Keratinocyte (primary cell): ENCODE data around the gene DCLK2. TPM values are rescaled to one million over a fixed set of nuclear protein-coding genes. Genes with fewer than 3 reads are reported as not detected.

Source experiments
- DNase-seq: peaks from one replicate; pipeline ENCODE4 v3.0.0-alpha.2; 2011; ENCODE audit warnings: low read depth, missing footprints, low spot score
- FAIRE-seq: peaks from 2 replicates; lab custom pipeline; 2011; peaks lifted over from hg19 to GRCh38; lab: Jason Lieb, UNC
- H2AFZ ChIP-seq: 2 replicates; pipeline ENCODE4 v1.6.0; 2012; ENCODE audit warnings: low read length, control low read depth, inconsistent platforms; ENCODE audit not compliant: control insufficient read depth
- H3K27ac ChIP-seq: 2 replicates; pipeline ENCODE4 v1.5.1; 2011; ENCODE audit warnings: low read length; ENCODE audit not compliant: control insufficient read depth, insufficient read depth
- H3K27me3 ChIP-seq: 3 replicates; pipeline ENCODE4 v1.6.0; 2011; ENCODE audit warnings: low read length; ENCODE audit not compliant: control insufficient read depth, insufficient read depth; ENCODE audit errors: extremely low read depth
- H3K36me3 ChIP-seq, 2 experiments: 2 replicates in 1 of 2; 3 replicates in 1 of 2; pipeline ENCODE4 v1.5.1; 2011; ENCODE audit warnings: low read length in 2 of 2, mild to moderate bottlenecking in 1 of 2; ENCODE audit not compliant: control insufficient read depth in 2 of 2, insufficient read depth in 2 of 2; ENCODE audit errors: extremely low read depth in 1 of 2
- H3K4me1 ChIP-seq: 3 replicates; pipeline ENCODE4 v1.5.1; 2011; ENCODE audit warnings: low read length; ENCODE audit not compliant: control insufficient read depth, insufficient read depth; ENCODE audit errors: extremely low read depth
- H3K4me2 ChIP-seq: 3 replicates; pipeline ENCODE4 v1.6.0; 2011; ENCODE audit warnings: low read depth, low read length; ENCODE audit not compliant: control insufficient read depth, insufficient read depth; ENCODE audit errors: extremely low read depth
- H3K4me3 ChIP-seq, 3 experiments: fragments of 200-600 bp in 1 of 3; sonication (generic) in 1 of 3; 2 replicates in 2 of 3; 3 replicates in 1 of 3; pipeline ENCODE4 v1.5.1; 2011 to 2016; ENCODE audit warnings: low read length in 3 of 3, mild to moderate bottlenecking in 3 of 3, control low read depth in 2 of 3, inconsistent platforms in 1 of 3, low read depth in 1 of 3, mixed read lengths in 1 of 3, mixed run types in 1 of 3, moderate library complexity in 1 of 3; ENCODE audit not compliant: control insufficient read depth in 2 of 3, insufficient read depth in 2 of 3; ENCODE audit errors: extremely low read depth in 1 of 3
- H3K79me2 ChIP-seq: 2 replicates; pipeline ENCODE4 v1.6.0; 2012; ENCODE audit warnings: low read length; ENCODE audit not compliant: control insufficient read depth, insufficient read depth
- H3K9ac ChIP-seq: 3 replicates; pipeline ENCODE4 v1.6.0; 2011; ENCODE audit warnings: low read length; ENCODE audit not compliant: control insufficient read depth, insufficient read depth; ENCODE audit errors: extremely low read depth
- H3K9me1 ChIP-seq: 3 replicates; pipeline ENCODE4 v1.6.0; 2011; ENCODE audit warnings: low read length; ENCODE audit not compliant: control insufficient read depth, insufficient read depth; ENCODE audit errors: extremely low read depth
- H3K9me3 ChIP-seq: 2 replicates; pipeline ENCODE4 v1.5.1; 2012; ENCODE audit warnings: low read depth, low read length; ENCODE audit not compliant: control insufficient read depth
- H4K20me1 ChIP-seq: 3 replicates; pipeline ENCODE4 v1.6.0; 2011; ENCODE audit warnings: low read length; ENCODE audit not compliant: control insufficient read depth, insufficient read depth; ENCODE audit errors: extremely low read depth
- EZH2 ChIP-seq: IDR thresholded peaks from one replicate; pipeline ENCODE4 v1.6.1; 2012; ENCODE audit warnings: inconsistent platforms, mild to moderate bottlenecking, low read length, moderate library complexity
- dilution Hi-C: fragments of 300-500 bp; cut with MboI; formaldehyde crosslinking; loops from one replicate; pipeline ENCODE4 v1.7.0; 2020; ENCODE audit warnings: low sequenced_read_pairs; ENCODE audit not compliant: extremely low pct_ligation_motif_present
- polyA plus RNA-seq, 5 experiments: library from polyadenylated mRNA; depleted of rRNA in 3 of 5; stranded (reverse) in 3 of 5; stranded (forward) in 1 of 5; unstranded in 1 of 5; fragments of >200 nt; gene quantifications; 1 replicate in 1 of 5; 2 replicates in 3 of 5; 3 replicates in 1 of 5; pipeline versions ENCODE4 v1.2.1 to v1.2.3, GENCODE V29; 2011 to 2012; ENCODE audit warnings: missing spikeins in 2 of 5, low read depth in 1 of 5, low replicate concordance in 1 of 5
- TF ChIP-seq, protein P1 (sequence below), 3 experiments: IDR thresholded peaks in 1 of 3; conservative IDR thresholded peaks in 1 of 3; optimal IDR thresholded peaks in 1 of 3; 2 replicates in 2 of 3; 3 replicates in 1 of 3; pipeline versions ENCODE3 to v1.5.1; 2011; ENCODE audit warnings: low read length in 3 of 3, mild to moderate bottlenecking in 3 of 3, moderate library complexity in 2 of 3, control low read depth in 1 of 3, inconsistent platforms in 1 of 3; ENCODE audit not compliant: insufficient read depth in 2 of 3; ENCODE audit errors: extremely low read depth in 1 of 3

DCLK2 gene
- polyA plus RNA-seq, 1 donor (not counting 4 experiments of a cell fraction or from before 2014, with no cell fraction given): 0.07 TPM

DNA sequence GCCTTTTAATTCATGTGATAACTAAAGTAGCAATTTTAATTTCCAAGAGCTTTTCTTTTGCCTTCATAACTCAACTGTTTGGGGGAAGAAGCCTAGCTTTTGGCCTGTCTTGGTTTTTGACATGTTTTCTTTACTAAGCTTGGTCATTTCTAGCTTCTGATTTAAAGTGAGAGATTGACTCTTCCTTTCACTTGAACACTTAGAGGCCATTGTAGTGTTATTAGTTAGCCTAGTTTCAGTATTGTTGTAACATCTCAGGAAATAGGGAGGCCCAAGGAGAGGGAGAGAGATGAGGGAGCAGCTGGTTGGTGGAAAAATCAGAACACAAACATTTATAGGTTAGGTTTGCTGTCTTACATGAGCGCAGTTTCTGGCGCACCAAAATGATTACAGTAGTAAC, 44.8 kb downstream of the DCLK2 start:
- Histone ChIP-seq H3K27ac (no peak overlapping the region), H4K20me1 (no peaks in the 10 kb centered on the region), H3K9me1 (no peaks in the 10 kb centered on the region), H3K9ac (no peak overlapping the region), H3K4me2 (no peak overlapping the region), H2AFZ (no peak overlapping the region), H3K4me1 (peaks cover 26% of the 10 kb centered on the region), H3K9me3 (no peaks in the 10 kb centered on the region), H3K27me3 (no peaks in the 10 kb centered on the region), H3K79me2 (no peaks in the 10 kb centered on the region), H3K36me3 (no peaks in the 10 kb centered on the region), H3K4me3 (no peak overlapping the region)
- FAIRE-seq (no peak), DNase-seq (no peak)
- TF ChIP-seq EZH2: no peak
- TF ChIP-seq, protein P1, sequence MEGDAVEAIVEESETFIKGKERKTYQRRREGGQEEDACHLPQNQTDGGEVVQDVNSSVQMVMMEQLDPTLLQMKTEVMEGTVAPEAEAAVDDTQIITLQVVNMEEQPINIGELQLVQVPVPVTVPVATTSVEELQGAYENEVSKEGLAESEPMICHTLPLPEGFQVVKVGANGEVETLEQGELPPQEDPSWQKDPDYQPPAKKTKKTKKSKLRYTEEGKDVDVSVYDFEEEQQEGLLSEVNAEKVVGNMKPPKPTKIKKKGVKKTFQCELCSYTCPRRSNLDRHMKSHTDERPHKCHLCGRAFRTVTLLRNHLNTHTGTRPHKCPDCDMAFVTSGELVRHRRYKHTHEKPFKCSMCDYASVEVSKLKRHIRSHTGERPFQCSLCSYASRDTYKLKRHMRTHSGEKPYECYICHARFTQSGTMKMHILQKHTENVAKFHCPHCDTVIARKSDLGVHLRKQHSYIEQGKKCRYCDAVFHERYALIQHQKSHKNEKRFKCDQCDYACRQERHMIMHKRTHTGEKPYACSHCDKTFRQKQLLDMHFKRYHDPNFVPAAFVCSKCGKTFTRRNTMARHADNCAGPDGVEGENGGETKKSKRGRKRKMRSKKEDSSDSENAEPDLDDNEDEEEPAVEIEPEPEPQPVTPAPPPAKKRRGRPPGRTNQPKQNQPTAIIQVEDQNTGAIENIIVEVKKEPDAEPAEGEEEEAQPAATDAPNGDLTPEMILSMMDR (optimal IDR thresholded peaks at IDR 0.05 in 1 of 3, IDR thresholded peaks at IDR 0.05 in 1 of 3, conservative IDR thresholded peaks at IDR 0.05 in 1 of 3; ENCODE audit: extremely low read depth in 1 of 3, insufficient read depth in 2 of 3, low read length in 3 of 3): no peak
- dilution Hi-C loops: no loop called here

DNA sequence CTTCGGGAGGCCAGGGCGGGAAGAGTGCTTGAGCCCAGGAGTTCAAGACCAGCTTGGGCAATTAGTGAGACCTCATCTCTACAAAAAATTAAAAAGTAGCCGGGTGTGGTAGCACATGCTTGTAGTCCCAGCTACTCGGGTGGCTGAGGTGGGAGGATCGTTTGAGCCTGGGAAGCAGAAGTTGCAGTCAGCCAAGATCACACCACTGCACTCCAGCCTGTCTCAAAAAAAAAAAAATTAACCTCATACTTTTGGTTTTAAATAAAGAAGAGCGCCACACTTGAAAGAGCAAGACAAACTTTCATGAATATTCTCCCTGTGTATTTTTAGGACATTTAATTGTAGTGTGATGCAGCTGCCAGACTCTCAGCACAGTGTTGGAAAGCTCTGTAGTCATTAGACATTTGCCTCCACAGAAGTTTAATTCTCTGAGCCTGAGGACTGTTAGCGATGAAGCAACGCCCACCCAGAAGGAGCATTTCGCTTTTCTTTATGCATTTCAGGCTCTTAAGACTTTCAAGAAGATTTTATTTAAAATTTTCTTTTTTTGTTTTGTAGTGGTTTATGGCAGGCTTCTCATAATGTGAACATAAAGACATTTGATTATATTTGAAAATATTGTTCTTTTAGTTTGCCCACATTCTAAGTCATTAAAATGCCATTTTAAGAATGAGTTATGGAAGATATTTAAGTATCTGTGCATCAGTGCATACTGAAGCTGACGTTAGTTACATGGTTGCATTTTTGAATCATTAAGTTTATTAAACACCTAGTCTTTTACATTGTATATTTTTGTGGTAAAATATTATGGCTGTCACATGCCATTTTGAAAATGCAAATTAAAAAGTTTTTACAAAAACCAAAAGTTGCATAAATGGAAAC, 45.8 kb downstream of the DCLK2 start:
- Histone ChIP-seq H3K27ac (no peak overlapping the region), H3K9me1 (no peaks in the 10 kb centered on the region), H3K9me3 (no peaks in the 10 kb centered on the region), H3K79me2 (no peaks in the 10 kb centered on the region), H3K4me2 (no peak overlapping the region), H3K4me1 (peaks cover 26% of the 10 kb centered on the region), H3K36me3 (no peaks in the 10 kb centered on the region), H3K4me3 (no peak overlapping the region), H3K27me3 (no peaks in the 10 kb centered on the region), H3K9ac (no peak overlapping the region), H4K20me1 (no peaks in the 10 kb centered on the region), H2AFZ (no peak overlapping the region)
- FAIRE-seq: no peak
- TF ChIP-seq, protein P1 (optimal IDR thresholded peaks at IDR 0.05 in 1 of 3, IDR thresholded peaks at IDR 0.05 in 1 of 3, conservative IDR thresholded peaks at IDR 0.05 in 1 of 3; ENCODE audit: extremely low read depth in 1 of 3, insufficient read depth in 2 of 3, low read length in 3 of 3): no peak
- TF ChIP-seq EZH2: no peak
- dilution Hi-C loops: no loop called here
- no peak for DNase-seq
